Heart left ventricle (tissue), 13 donors: ENCODE results near the gene PFDN5.

ENCODE experiments used
- POLR2A ChIP-seq, 2 donors: fragments of 450-650 bp; IDR thresholded peaks; one replicate each; pipeline ENCODE4 v1.6.1; 2017; ENCODE audit warnings: antibody characterized with exemption in 2 of 2, mild to moderate bottlenecking in 2 of 2, moderate library complexity in 2 of 2
- TF ChIP-seq, protein P1 (sequence below), 12 donors: fragments of 200-600 bp; sonication (generic) in 4 of 12; IDR thresholded peaks; one replicate each; pipeline versions ENCODE4 v1.5.0 to v1.8.0; 2018 to 2022; ENCODE audit warnings: antibody characterized with exemption in 12 of 12, mild to moderate bottlenecking in 5 of 12
- donor health status: ischemic (EF 13 %, LVEDD 7.1; RV severe dilation, severe dysfunction).
- donor health status: DM: no; HTN: yes; CAD: no.
- donor health status: DM: no; HTN: no; CAD: no.
- donor health status: ischemic (EF 25% LVEDD 6.9; RV normal size, moderate dysfunction).
- donor health status: ischemic (EF 25% LVEDD 5.7; RV mildly dilated, moderate dysfunction).
- donor health status: ischemic (EF 35%, LVEDD 5.7; RV mildly dilated, moderate dysfunction).
- donor health status: nonischemic (EF 11% LVEDD 7.7; RV severe dilation, severe dysfunction).
- donor health status: DM: yes; HTN: yes; CAD: no.
- donor health status: PGD.
- donor health status: ischemic (EF 29% LVEDD 5.4; RV normal size, mild dysfunction).
- donor health status: nonischemic (EF 23%, LVEDD 6.1; RV moderate dilation, normal function).

DNA sequence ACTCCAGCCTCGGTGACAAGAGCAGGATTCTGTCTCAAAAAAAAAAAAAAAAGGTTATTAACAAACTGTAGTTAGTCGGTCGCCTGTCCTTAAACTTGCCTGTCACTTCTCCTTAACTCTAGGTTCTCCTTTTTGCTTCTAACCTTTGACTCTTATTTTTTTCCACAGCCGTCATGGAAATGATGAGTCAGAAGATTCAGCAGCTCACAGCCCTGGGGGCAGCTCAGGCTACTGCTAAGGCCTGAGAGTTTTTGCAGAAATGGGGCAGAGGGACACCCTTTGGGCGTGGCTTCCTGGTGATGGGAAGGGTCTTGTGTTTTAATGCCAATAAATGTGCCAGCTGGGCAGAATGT is 3.7 kb downstream of the PFDN5 start:
- TF ChIP-seq, protein P1, sequence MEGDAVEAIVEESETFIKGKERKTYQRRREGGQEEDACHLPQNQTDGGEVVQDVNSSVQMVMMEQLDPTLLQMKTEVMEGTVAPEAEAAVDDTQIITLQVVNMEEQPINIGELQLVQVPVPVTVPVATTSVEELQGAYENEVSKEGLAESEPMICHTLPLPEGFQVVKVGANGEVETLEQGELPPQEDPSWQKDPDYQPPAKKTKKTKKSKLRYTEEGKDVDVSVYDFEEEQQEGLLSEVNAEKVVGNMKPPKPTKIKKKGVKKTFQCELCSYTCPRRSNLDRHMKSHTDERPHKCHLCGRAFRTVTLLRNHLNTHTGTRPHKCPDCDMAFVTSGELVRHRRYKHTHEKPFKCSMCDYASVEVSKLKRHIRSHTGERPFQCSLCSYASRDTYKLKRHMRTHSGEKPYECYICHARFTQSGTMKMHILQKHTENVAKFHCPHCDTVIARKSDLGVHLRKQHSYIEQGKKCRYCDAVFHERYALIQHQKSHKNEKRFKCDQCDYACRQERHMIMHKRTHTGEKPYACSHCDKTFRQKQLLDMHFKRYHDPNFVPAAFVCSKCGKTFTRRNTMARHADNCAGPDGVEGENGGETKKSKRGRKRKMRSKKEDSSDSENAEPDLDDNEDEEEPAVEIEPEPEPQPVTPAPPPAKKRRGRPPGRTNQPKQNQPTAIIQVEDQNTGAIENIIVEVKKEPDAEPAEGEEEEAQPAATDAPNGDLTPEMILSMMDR (IDR thresholded peaks at IDR 0.05), result no peak
- TF ChIP-seq POLR2A (IDR thresholded peaks at IDR 0.05), result no peak
